GM12872 (cell line): Measurements from ENCODE around the gene SH2B3.

Experiments
- CTCF ChIP-seq: IDR thresholded peaks from 3 replicates; pipeline ENCODE4 v1.5.1; 2011; ENCODE audit warnings: low read depth, mild to moderate bottlenecking, low read length, moderate library complexity; ENCODE audit not compliant: insufficient read depth

The SH2B3 gene

GRCh38 chr12:111362687-111363475, 42.8 kb upstream of the SH2B3 start:
- no peak for TF ChIP-seq CTCF

- TF ChIP-seq CTCF, result no peak
Observed at GRCh38 chr12:111363578-111363977, 42.1 kb upstream of the SH2B3 start.

GRCh38 chr12:111366075-111366474, 39.6 kb upstream of the SH2B3 start:
- no peak for TF ChIP-seq CTCF

- no peak for TF ChIP-seq CTCF
Observed at GRCh38 chr12:111366583-111366982, 39.1 kb upstream of the SH2B3 start.

GRCh38 chr12:111367661-111368221, 38.0 kb upstream of the SH2B3 start:
- TF ChIP-seq CTCF, result no peak

GRCh38 chr12:111368291-111368787, 37.4 kb upstream of the SH2B3 start:
- TF ChIP-seq CTCF, result no peak

GRCh38 chr12:111368788-111369495, 36.8 kb upstream of the SH2B3 start, which contains the start of gene PHETA1:
Gene PHETA1 (minus strand): TSS chr12:111369095. CDS start chr12:111363427, 5,668 bp downstream.
- TF ChIP-seq CTCF, result no peak
